GM12875 (cell line): ENCODE results near the gene RPS21.

Source experiments
- H3K4me3 ChIP-seq: one replicate; pipeline ENCODE4 v1.5.1; 2011; ENCODE audit warnings: low read depth, low read length, control low read depth
- TF ChIP-seq, protein P1 (sequence below): IDR thresholded peaks from 2 replicates; pipeline ENCODE4 v1.5.1; 2011; ENCODE audit warnings: low read depth, mild to moderate bottlenecking, control low read depth, inconsistent platforms, low read length, moderate library complexity, borderline replicate concordance; ENCODE audit not compliant: insufficient read depth

The RPS21 gene

GRCh38 chr20:62386383-62387218 is at the start of gene RPS21:
RPS21 (plus strand) TSS chr20:62387103; CDS start chr20:62387339, 236 bp downstream.
- TF ChIP-seq, protein P1, sequence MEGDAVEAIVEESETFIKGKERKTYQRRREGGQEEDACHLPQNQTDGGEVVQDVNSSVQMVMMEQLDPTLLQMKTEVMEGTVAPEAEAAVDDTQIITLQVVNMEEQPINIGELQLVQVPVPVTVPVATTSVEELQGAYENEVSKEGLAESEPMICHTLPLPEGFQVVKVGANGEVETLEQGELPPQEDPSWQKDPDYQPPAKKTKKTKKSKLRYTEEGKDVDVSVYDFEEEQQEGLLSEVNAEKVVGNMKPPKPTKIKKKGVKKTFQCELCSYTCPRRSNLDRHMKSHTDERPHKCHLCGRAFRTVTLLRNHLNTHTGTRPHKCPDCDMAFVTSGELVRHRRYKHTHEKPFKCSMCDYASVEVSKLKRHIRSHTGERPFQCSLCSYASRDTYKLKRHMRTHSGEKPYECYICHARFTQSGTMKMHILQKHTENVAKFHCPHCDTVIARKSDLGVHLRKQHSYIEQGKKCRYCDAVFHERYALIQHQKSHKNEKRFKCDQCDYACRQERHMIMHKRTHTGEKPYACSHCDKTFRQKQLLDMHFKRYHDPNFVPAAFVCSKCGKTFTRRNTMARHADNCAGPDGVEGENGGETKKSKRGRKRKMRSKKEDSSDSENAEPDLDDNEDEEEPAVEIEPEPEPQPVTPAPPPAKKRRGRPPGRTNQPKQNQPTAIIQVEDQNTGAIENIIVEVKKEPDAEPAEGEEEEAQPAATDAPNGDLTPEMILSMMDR = no peak
- H3K4me3 ChIP-seq = peak within 1 kb of the TSS; percentile 68

DNA sequence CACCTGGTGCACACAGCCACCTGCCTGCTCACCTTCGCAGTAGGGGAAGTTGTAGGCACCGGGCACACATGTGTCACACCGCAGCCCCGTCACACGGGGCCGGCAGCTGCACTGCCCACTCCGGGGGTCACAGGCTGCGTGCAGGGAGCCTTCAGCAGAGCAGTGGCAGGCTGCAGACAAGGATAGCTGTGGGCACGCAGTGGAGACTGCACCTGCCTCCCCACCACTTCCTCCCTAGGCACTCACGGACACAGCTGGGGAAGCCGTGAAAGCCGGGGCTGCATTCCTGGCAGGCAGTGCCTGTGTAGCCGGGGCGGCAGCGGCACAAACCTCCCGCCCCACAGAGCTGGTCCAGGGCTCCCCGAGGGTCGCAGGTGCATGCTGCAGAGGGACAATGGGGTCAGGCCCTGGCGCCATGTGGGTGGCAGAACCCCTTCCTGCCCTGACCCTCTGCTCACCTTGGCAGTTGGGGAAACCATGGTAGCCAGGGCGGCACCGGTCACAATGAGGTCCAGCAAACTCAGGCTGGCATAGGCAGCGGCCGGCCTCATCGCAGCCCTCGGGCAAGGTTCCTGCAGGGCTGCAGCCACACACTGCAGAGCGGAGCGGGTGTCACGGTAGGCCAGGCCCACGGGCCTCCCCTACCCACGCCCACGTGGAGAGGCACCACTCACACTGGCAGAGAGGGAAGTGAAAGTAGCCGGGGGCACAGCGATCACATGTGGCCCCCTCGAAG is 49.2 kb upstream of the RPS21 start:
- TF ChIP-seq, protein P1 = no peak
- no peak overlapping the region for H3K4me3 ChIP-seq

GRCh38 chr20:62338294-62338620 is 48.6 kb upstream of the RPS21 start:
- H3K4me3 ChIP-seq = no peak overlapping the region
- TF ChIP-seq, protein P1 = no peak

- H3K4me3 ChIP-seq = peak overlapping the region; percentile 23
- TF ChIP-seq, protein P1 = no peak
These were observed 47.2 kb upstream of the RPS21 start for GRCh38 chr20:62339647-62340062.

DNA sequence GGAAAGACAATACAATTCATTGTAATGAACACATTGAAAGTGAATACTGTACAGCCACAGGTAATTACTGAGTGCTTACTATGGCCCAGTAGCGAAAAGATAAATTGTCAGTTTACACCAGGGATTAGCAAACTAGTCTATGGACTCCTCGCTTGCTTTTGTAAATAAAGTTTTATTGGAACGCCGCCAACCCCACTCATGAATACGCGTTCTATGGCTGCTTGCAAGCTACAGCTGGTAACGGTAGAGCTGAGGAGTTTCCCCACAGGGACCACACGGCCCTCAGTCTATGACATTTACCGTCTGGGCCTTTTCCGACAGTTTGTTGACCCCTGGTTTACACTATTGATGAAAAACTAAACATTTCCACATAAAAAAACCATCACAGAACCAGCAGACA is 44.0 kb upstream of the RPS21 start:
- H3K4me3 ChIP-seq = no peak overlapping the region
- TF ChIP-seq, protein P1 = no peak

GRCh38 chr20:62344092-62344491 is 42.8 kb upstream of the RPS21 start:
- no peak overlapping the region for H3K4me3 ChIP-seq
- TF ChIP-seq, protein P1 = no peak
